Airway epithelial cell (primary cell): ENCODE data around the gene CAMK2D. TPM values are rescaled to one million over a fixed set of nuclear protein-coding genes. Genes with fewer than 3 reads are reported as not detected.

ENCODE experiments used
- total RNA-seq: library from RNA; depleted of rRNA; stranded (reverse); fragments of >200 nt; gene quantifications from 2 replicates; pipeline ENCODE4 v1.2.3, GENCODE V29; 2015

Gene CAMK2D
- total RNA-seq: 24.3 and 28.7 TPM in 2 replicates

GRCh38 chr4:113761620-113762185, at the start of gene CAMK2D:
TSS of gene CAMK2D (minus strand) at chr4:113761738. CDS start at chr4:113761068, 670 bp downstream.

Other genes starting within 250 kb of the CAMK2D start
- 20.2 and 24.3 TPM in 2 replicates for gene ARSJ, start 217.9 kb upstream of the CAMK2D start, total RNA-seq